IMR-90 (cell line): ENCODE measurements around the gene SKA2. TPM values are rescaled to one million over a fixed set of nuclear protein-coding genes. Genes with fewer than 3 reads are reported as not detected.
A peak's percentile ranks its signal among the peaks of the same experiment; 100 is the strongest.

ENCODE experiments used
- ATAC-seq: fragments of 200-7000 bp; cut with Tn5 transposase; 2 replicates; pipeline ENCODE4 v1.9.1; 2020; ENCODE audit warnings: low read depth, mild to moderate bottlenecking, moderate library complexity
- BruUV-seq: library from RNA; stranded (reverse); fragments of 400-500 nt; replicated peaks from 2 replicates; lab custom pipeline; 2021; lab: Mats Ljungman, UMichigan
- CTCF ChIA-PET: fragments of 300-600 bp; formaldehyde crosslinking; extraction: SDS; loops from one replicate; lab custom pipeline; 2021; ENCODE audit warnings: antibody characterized with exemption; lab: Yijun Ruan, JAX
- POLR2A ChIA-PET: fragments of 300-600 bp; sonication (Branson Sonifier 250); formaldehyde crosslinking; loops from one replicate; lab custom pipeline; 2022; ENCODE audit warnings: antibody characterized with exemption; ENCODE audit not compliant: unreplicated experiment; lab: Charles Lee
- DNase-seq: peaks from one replicate; pipeline ENCODE4 v3.0.0; 2013
- H2AFZ ChIP-seq: replicated peaks from 2 replicates; pipeline ENCODE3; 2013; ENCODE audit warnings: low read length, mild to moderate bottlenecking; ENCODE audit not compliant: poor library complexity
- H2AK5ac ChIP-seq: 2 replicates; pipeline ENCODE4 v1.6.1; 2013; ENCODE audit warnings: low read depth, low read length, inconsistent platforms
- H2AK9ac ChIP-seq: replicated peaks from 2 replicates; pipeline ENCODE3; 2013; ENCODE audit warnings: mild to moderate bottlenecking, low read depth, low read length, moderate library complexity; ENCODE audit not compliant: poor library complexity
- H2BK120ac ChIP-seq: 2 replicates; pipeline ENCODE4 v1.6.1; 2013; ENCODE audit warnings: low read depth, low read length, inconsistent platforms
- H2BK15ac ChIP-seq: 3 replicates; pipeline ENCODE4 v1.6.1; 2013; ENCODE audit warnings: low read depth, low read length, inconsistent platforms
- H2BK20ac ChIP-seq: 2 replicates; pipeline ENCODE4 v1.6.1; 2013; ENCODE audit warnings: low read depth, mild to moderate bottlenecking, inconsistent platforms, low read length, moderate library complexity
- H2BK5ac ChIP-seq: 2 replicates; pipeline ENCODE4 v1.6.1; 2013; ENCODE audit warnings: mild to moderate bottlenecking, low read depth, low read length, inconsistent platforms; ENCODE audit not compliant: poor library complexity, severe bottlenecking
- H3K14ac ChIP-seq: replicated peaks from 2 replicates; pipeline ENCODE4 v1.6.1; 2013; ENCODE audit warnings: low read depth, low read length, inconsistent platforms
- H3K18ac ChIP-seq: 2 replicates; pipeline ENCODE4 v1.6.1; 2013; ENCODE audit warnings: low read depth, low read length, control low read depth
- H3K23ac ChIP-seq: 2 replicates; pipeline ENCODE4 v1.6.1; 2013; ENCODE audit warnings: low read depth, low read length, inconsistent platforms
- H3K27ac ChIP-seq: 2 replicates; pipeline ENCODE4 v1.5.1; 2013; ENCODE audit warnings: mild to moderate bottlenecking, control low read depth, low read length; ENCODE audit not compliant: insufficient read depth
- H3K27me3 ChIP-seq: 2 replicates; pipeline ENCODE4 v1.6.1; 2013; ENCODE audit warnings: low read length; ENCODE audit not compliant: control insufficient read depth, insufficient read depth
- H3K36me3 ChIP-seq: 2 replicates; pipeline ENCODE4 v1.6.1; 2013; ENCODE audit warnings: low read length, mixed read lengths; ENCODE audit not compliant: control insufficient read depth, insufficient read depth
- H3K4ac ChIP-seq: 2 replicates; pipeline ENCODE4 v1.6.1; 2013; ENCODE audit warnings: low read depth, low read length, inconsistent platforms
- H3K4me1 ChIP-seq: 2 replicates; pipeline ENCODE4 v1.6.1; 2013; ENCODE audit warnings: low read length, mixed read lengths; ENCODE audit not compliant: control insufficient read depth, insufficient read depth
- H3K4me2 ChIP-seq: 2 replicates; pipeline ENCODE4 v1.6.1; 2013; ENCODE audit warnings: low read depth, mild to moderate bottlenecking, control low read depth, low read length, moderate library complexity
- H3K4me3 ChIP-seq: 2 replicates; pipeline ENCODE4 v1.5.1; 2013; ENCODE audit warnings: low read depth, mild to moderate bottlenecking, control low read depth, low read length, moderate library complexity; ENCODE audit not compliant: insufficient read depth
- H3K56ac ChIP-seq: 2 replicates; pipeline ENCODE4 v1.6.1; 2013; ENCODE audit warnings: low read length, inconsistent platforms; ENCODE audit not compliant: insufficient read depth; ENCODE audit errors: extremely low read depth
- H3K79me1 ChIP-seq, 2 experiments: 2 replicates each; pipeline ENCODE4 v1.6.1; 2013; ENCODE audit warnings: low read length in 2 of 2, inconsistent platforms in 1 of 2, low read depth in 1 of 2
- H3K9ac ChIP-seq: 2 replicates; pipeline ENCODE4 v1.6.1; 2013; ENCODE audit warnings: low read depth, low read length, control low read depth
- H3K9me1 ChIP-seq: 2 replicates; pipeline ENCODE4 v1.6.1; 2013; ENCODE audit warnings: low read length, inconsistent platforms; ENCODE audit not compliant: insufficient read depth
- H3K9me3 ChIP-seq: 2 replicates; pipeline ENCODE4 v1.6.1; 2013; ENCODE audit warnings: low read length; ENCODE audit not compliant: control insufficient read depth, insufficient read depth
- H4K20me1 ChIP-seq: 2 replicates; pipeline ENCODE4 v1.6.1; 2013; ENCODE audit warnings: low read length, inconsistent platforms; ENCODE audit not compliant: insufficient read depth
- H4K5ac ChIP-seq: 2 replicates; pipeline ENCODE4 v1.6.1; 2013; ENCODE audit warnings: mild to moderate bottlenecking, low read depth, low read length, control low read depth
- H4K8ac ChIP-seq, 2 experiments: 2 replicates each; pipeline ENCODE4 v1.6.1; 2013; ENCODE audit warnings: low read depth in 2 of 2, low read length in 2 of 2, control low read depth in 1 of 2, inconsistent platforms in 1 of 2
- H4K91ac ChIP-seq: 2 replicates; pipeline ENCODE4 v1.6.1; 2013; ENCODE audit warnings: low read depth, low read length, inconsistent platforms; ENCODE audit not compliant: insufficient read depth
- BHLHE40 ChIP-seq: fragments of 150-350 bp; IDR thresholded peaks from 2 replicates; pipeline ENCODE4 v1.6.1; 2016; ENCODE audit warnings: mild to moderate bottlenecking, low read depth, low read length
- CEBPB ChIP-seq: IDR thresholded peaks from 2 replicates; pipeline ENCODE4 v1.6.1; 2012; ENCODE audit warnings: low read depth, low read length, improper control_type of control experiment
- CHD1 ChIP-seq: IDR thresholded peaks from 2 replicates; pipeline ENCODE4 v1.6.1; 2012; ENCODE audit warnings: low read depth, low read length, improper control_type of control experiment
- ELK1 ChIP-seq: fragments of 150-350 bp; IDR thresholded peaks from 2 replicates; pipeline ENCODE4 v1.6.1; 2016; ENCODE audit warnings: low read depth, mild to moderate bottlenecking, low read length, moderate library complexity, borderline replicate concordance
- FOS ChIP-seq: fragments of 150-350 bp; IDR thresholded peaks from 2 replicates; pipeline ENCODE4 v1.6.1; 2016; ENCODE audit warnings: low read depth, low read length
- MAFK ChIP-seq: IDR thresholded peaks from 2 replicates; pipeline ENCODE4 v1.6.1; 2012; ENCODE audit warnings: low read depth, low read length, improper control_type of control experiment
- MAZ ChIP-seq: IDR thresholded peaks from 2 replicates; pipeline ENCODE4 v1.6.1; 2012; ENCODE audit warnings: low read depth, mild to moderate bottlenecking, low read length, improper control_type of control experiment, moderate library complexity, borderline replicate concordance
- MXI1 ChIP-seq: IDR thresholded peaks from 2 replicates; pipeline ENCODE4 v1.6.1; 2012; ENCODE audit warnings: low read depth, mild to moderate bottlenecking, low read length, moderate library complexity, borderline replicate concordance
- RAD21 ChIP-seq: IDR thresholded peaks from 2 replicates; pipeline ENCODE4 v1.6.1; 2012; ENCODE audit warnings: low read length, improper control_type of control experiment
- RCOR1 ChIP-seq: IDR thresholded peaks from 2 replicates; pipeline ENCODE4 v1.6.1; 2012; ENCODE audit warnings: mild to moderate bottlenecking, low read length, improper control_type of control experiment; ENCODE audit not compliant: insufficient replicate concordance
- RFX5 ChIP-seq: IDR thresholded peaks from 2 replicates; pipeline ENCODE4 v1.8.0; 2012; ENCODE audit warnings: low read depth, mild to moderate bottlenecking, low read length, moderate library complexity
- SMC3 ChIP-seq: fragments of 150-350 bp; IDR thresholded peaks from 2 replicates; pipeline ENCODE4 v1.6.1; 2016; ENCODE audit warnings: low read depth, mild to moderate bottlenecking, antibody characterized with exemption, low read length, moderate library complexity
- USF2 ChIP-seq: fragments of 150-350 bp; IDR thresholded peaks from 2 replicates; pipeline ENCODE4 v1.6.1; 2017; ENCODE audit warnings: mild to moderate bottlenecking, antibody characterized with exemption, low read length, low read depth
- WGBS, 2 experiments: methylation state at CpG; one replicate each; pipeline versions ENCODE4 v1.1.5 to v1.1.7; 2013; ENCODE audit warnings: missing lambda C conversion rate in 2 of 2; ENCODE audit not compliant: insufficient read length in 1 of 2; ENCODE audit errors: extremely low coverage in 2 of 2; 5-methylcytosine and 5-hydroxymethylcytosine counted together
- dilution Hi-C: fragments of 300-500 bp; cut with HindIII; formaldehyde crosslinking; loops from one replicate; pipeline ENCODE4 v1.14.3; 2018; ENCODE audit warnings: low sequenced_read_pairs; ENCODE audit not compliant: unreplicated experiment
- in situ Hi-C: fragments of 300-500 bp; cut with MboI; formaldehyde crosslinking; loops from 3 replicates; pipeline ENCODE4 v1.14.3; 2019; ENCODE audit warnings: low sequenced_read_pairs, inconsistent platforms, mixed read lengths
- intact Hi-C: fragments of 100-400 bp; cut with micrococcal nuclease; formaldehyde crosslinking; loops from 2 replicates; pipeline ENCODE4 v1.10.0; 2022
- polyA plus RNA-seq, 3 experiments: library from polyadenylated mRNA; depleted of rRNA; stranded (reverse); fragments of >200 nt; gene quantifications; 2 replicates each; pipeline ENCODE4 v1.2.3, GENCODE V29; 2012; ENCODE audit warnings: low replicate concordance in 1 of 3
- total RNA-seq: library from RNA; depleted of rRNA; stranded (reverse); fragments of >200 nt; gene quantifications from 2 replicates; pipeline ENCODE4 v1.2.3, GENCODE V29; 2012
- TF ChIP-seq, protein P1 (sequence below): conservative IDR thresholded peaks from 2 replicates; pipeline ENCODE4 v1.5.1; 2012; ENCODE audit warnings: mild to moderate bottlenecking, low read depth, low read length, improper control_type of control experiment

The SKA2 gene
- total and polyA plus RNA-seq, 2 of the 4 experiments (the other 2 are of a cell fraction), result 30.4 to 38.7 TPM

DNA sequence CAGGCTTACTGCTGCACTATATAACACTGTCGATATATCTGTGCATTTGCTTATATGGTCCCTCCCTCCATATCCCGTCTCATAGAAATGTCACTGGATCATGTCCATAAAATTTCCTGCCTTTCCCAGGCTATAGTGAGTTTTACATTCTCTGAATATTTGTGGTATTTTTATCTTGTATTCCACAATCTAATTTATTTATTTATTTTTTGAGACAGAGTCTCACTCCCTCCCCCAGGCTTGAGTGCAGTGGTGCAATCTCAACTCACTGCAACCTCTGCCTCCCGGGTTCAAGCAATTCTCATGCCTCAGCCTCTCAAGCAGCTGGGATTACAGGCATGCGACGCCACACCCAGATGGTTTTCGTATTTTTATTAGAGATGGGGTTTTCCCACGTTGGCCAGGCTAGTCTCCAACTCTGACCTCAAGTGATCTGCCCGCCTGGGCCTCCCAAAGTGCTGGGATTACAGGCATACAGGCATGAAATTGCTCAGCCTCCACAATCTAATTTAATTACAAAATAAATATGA is 61.2 kb downstream of the SKA2 start:
- H4K8ac ChIP-seq, result peak overlapping the region; percentile 35 to 79; a peak in 3 of 4 replicates
- H3K4me1 ChIP-seq, result peaks cover 10% of the 10 kb centered on the region
- no peak overlapping the region for H3K27ac ChIP-seq
- H3K27me3 ChIP-seq, result no peaks in the 10 kb centered on the region
- no peak overlapping the region for H2AK9ac ChIP-seq
- peak overlapping the region; percentile 85 for H2BK5ac ChIP-seq
- peak overlapping the region; percentile 12; the same call in 1 of the 2 replicates for H3K56ac ChIP-seq
- no CpG with 5 or more reads among the region's 8 CpGs for WGBS, 2 experiments
- peak; percentile 94 for ATAC-seq
- peak overlapping the region; percentile 78 for H2BK120ac ChIP-seq
- no TSS peak for BruUV-seq
- POLR2A ChIA-PET, result no interaction called here
- H3K9me1 ChIP-seq, result peaks cover 10% of the 10 kb centered on the region
- CTCF ChIA-PET, result interaction anchor here (1.1 kb wide), 1 partner anchor 10 kb away, joined by 3 read pairs; no protein-coding TSS in a partner anchor
- H3K9ac ChIP-seq, result peak overlapping the region; percentile 68; the same call in 1 of the 2 replicates
- peaks cover 15 to 50% of the 10 kb centered on the region in 2 experiments for H3K79me1 ChIP-seq
- H3K4me2 ChIP-seq, result peak overlapping the region; percentile 91
- in situ Hi-C loops (no loop called here), dilution Hi-C loops (no loop called here), intact Hi-C loops (loop anchor here (5.0 kb wide), 1 partner anchor 41 kb away; no protein-coding TSS in a partner anchor)
- H4K91ac ChIP-seq, result peak overlapping the region; percentile 67; the same call in 1 of the 2 replicates
- DNase-seq, result peak; percentile 97
- H3K14ac ChIP-seq, result 0 out of 2 replicates have a peak overlapping the region, but pooled peaks have one; percentile 72
- peak overlapping the region; percentile 71; the same call in 1 of the 2 replicates for H3K18ac ChIP-seq
- no peaks in the 10 kb centered on the region for H3K9me3 ChIP-seq
- no peak overlapping the region for H4K5ac ChIP-seq
- peak overlapping the region; percentile 37; the same call in 2 of the 3 replicates for H2BK15ac ChIP-seq
- peak overlapping the region; percentile 55 for H2BK20ac ChIP-seq
- H2AK5ac ChIP-seq, result no peak overlapping the region
- peaks cover 5% of the 10 kb centered on the region for H4K20me1 ChIP-seq
- H3K23ac ChIP-seq, result peak overlapping the region; percentile 39; the same call in 1 of the 2 replicates
- H3K4me3 ChIP-seq, result peak overlapping the region; percentile 13; the same call in 1 of the 2 replicates
- peak overlapping the region; percentile 88; the same call in 1 of the 2 replicates for H3K4ac ChIP-seq
- H2AFZ ChIP-seq, result no peak overlapping the region
- H3K36me3 ChIP-seq, result peaks cover 5% of the 10 kb centered on the region
- TF ChIP-seq, protein P1, sequence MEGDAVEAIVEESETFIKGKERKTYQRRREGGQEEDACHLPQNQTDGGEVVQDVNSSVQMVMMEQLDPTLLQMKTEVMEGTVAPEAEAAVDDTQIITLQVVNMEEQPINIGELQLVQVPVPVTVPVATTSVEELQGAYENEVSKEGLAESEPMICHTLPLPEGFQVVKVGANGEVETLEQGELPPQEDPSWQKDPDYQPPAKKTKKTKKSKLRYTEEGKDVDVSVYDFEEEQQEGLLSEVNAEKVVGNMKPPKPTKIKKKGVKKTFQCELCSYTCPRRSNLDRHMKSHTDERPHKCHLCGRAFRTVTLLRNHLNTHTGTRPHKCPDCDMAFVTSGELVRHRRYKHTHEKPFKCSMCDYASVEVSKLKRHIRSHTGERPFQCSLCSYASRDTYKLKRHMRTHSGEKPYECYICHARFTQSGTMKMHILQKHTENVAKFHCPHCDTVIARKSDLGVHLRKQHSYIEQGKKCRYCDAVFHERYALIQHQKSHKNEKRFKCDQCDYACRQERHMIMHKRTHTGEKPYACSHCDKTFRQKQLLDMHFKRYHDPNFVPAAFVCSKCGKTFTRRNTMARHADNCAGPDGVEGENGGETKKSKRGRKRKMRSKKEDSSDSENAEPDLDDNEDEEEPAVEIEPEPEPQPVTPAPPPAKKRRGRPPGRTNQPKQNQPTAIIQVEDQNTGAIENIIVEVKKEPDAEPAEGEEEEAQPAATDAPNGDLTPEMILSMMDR, result no peak
- TF ChIP-seq MAZ (peak; percentile 44; the same call in 1 of the 2 replicates), RAD21 (no peak), MXI1 (no peak), CHD1 (no peak), USF2 (no peak), CEBPB (peak; percentile 95), FOS (peak; percentile 41; the same call in 1 of the 2 replicates), ELK1 (no peak), MAFK (peak; percentile 13; the same call in 1 of the 2 replicates), RCOR1 (peak; percentile 55), RFX5 (no peak), BHLHE40 (peak; percentile 43; the same call in 1 of the 2 replicates), SMC3 (no peak)
